GM18498 (cell line): Measurements from ENCODE around the gene CA5A.
"Not testable (repeated sequence)": the region's sequence is repeated elsewhere in the genome, so short reads cannot be mapped to it uniquely, and the experiment has no call there.

ENCODE experiments used
- ATAC-seq: cut with Tn5 transposase; IDR thresholded peaks from one replicate; pipeline ENCODE4 v1.9.1; 2021; ENCODE audit warnings: mild to moderate bottlenecking, moderate library complexity; ENCODE audit not compliant: unreplicated experiment

CA5A gene

GRCh38 chr16:87949071-87949744 is 12.9 kb upstream of the CA5A start:
- ATAC-seq, result no peak

GRCh38 chr16:87948735-87949070 is 12.4 kb upstream of the CA5A start:
- ATAC-seq, result no peak

GRCh38 chr16:87948119-87948545 is 11.8 kb upstream of the CA5A start:
- ATAC-seq, result no peak

- ATAC-seq, result no peak
Measured at GRCh38 chr16:87947356-87948118, 11.2 kb upstream of the CA5A start.

GRCh38 chr16:87946596-87947347 is 10.4 kb upstream of the CA5A start:
- no peak for ATAC-seq

- no peak for ATAC-seq
Measured at GRCh38 chr16:87945351-87946042, 9.2 kb upstream of the CA5A start.

GRCh38 chr16:87942680-87943079 is 6.4 kb upstream of the CA5A start:
- no peak for ATAC-seq

- ATAC-seq, result no peak
Measured at GRCh38 chr16:87939562-87940423, 3.5 kb upstream of the CA5A start.

- no peak for ATAC-seq
Measured at GRCh38 chr16:87938412-87938949, 2.2 kb upstream of the CA5A start.

- not testable (repeated sequence) for ATAC-seq
Measured at GRCh38 chr16:87937231-87937542, 858 bp upstream of the CA5A start.

- not testable (repeated sequence) for ATAC-seq
Measured at GRCh38 chr16:87936016-87936374, 334 bp downstream of the CA5A start.

- ATAC-seq, result not testable (repeated sequence)
Measured at GRCh38 chr16:87934752-87935425, 1.4 kb downstream of the CA5A start.

GRCh38 chr16:87933140-87933495 is 3.2 kb downstream of the CA5A start:
- ATAC-seq, result no peak

GRCh38 chr16:87932475-87933139 is 3.7 kb downstream of the CA5A start:
- ATAC-seq, result not testable (repeated sequence)

GRCh38 chr16:87931504-87931903 is 4.8 kb downstream of the CA5A start:
- no peak for ATAC-seq

GRCh38 chr16:87930456-87930855 is 5.9 kb downstream of the CA5A start:
- no peak for ATAC-seq

- no peak for ATAC-seq
Measured at GRCh38 chr16:87929986-87930385, 6.3 kb downstream of the CA5A start.

GRCh38 chr16:87927195-87927562 is 9.2 kb downstream of the CA5A start:
- no peak for ATAC-seq
